HG03280 (cell line): ENCODE data around the gene PLEKHD1.
A peak's percentile ranks its signal among the peaks of the same experiment; 100 is the strongest.
"Not testable (repeated sequence)": the region's sequence is repeated elsewhere in the genome, so short reads cannot be mapped to it uniquely, and the experiment has no call there.

Source experiments
- ATAC-seq: cut with Tn5 transposase; IDR thresholded peaks from one replicate; pipeline ENCODE4 v1.9.1; 2021; ENCODE audit warnings: mild to moderate bottlenecking, moderate library complexity; ENCODE audit not compliant: unreplicated experiment

Gene PLEKHD1

GRCh38 chr14:69484444-69485314 is at the start of gene PLEKHD1:
PLEKHD1 (plus strand) TSS chr14:69484728; CDS start chr14:69484966, 238 bp downstream.
- no peak for ATAC-seq

GRCh38 chr14:69439521-69440270 is 44.8 kb upstream of the PLEKHD1 start:
- no peak for ATAC-seq

- peak; percentile 63 for ATAC-seq
These were observed 42.6 kb upstream of the PLEKHD1 start for GRCh38 chr14:69441948-69442347.

GRCh38 chr14:69443296-69443805 is 41.2 kb upstream of the PLEKHD1 start:
- ATAC-seq, result no peak

GRCh38 chr14:69449216-69449615 is 35.3 kb upstream of the PLEKHD1 start:
- ATAC-seq, result no peak

- ATAC-seq, result no peak
These were observed 32.6 kb upstream of the PLEKHD1 start for GRCh38 chr14:69451941-69452340.

GRCh38 chr14:69458350-69458749 is 26.2 kb upstream of the PLEKHD1 start:
- ATAC-seq, result no peak

GRCh38 chr14:69459122-69459521 is 25.4 kb upstream of the PLEKHD1 start:
- no peak for ATAC-seq

- peak; percentile 51 for ATAC-seq
These were observed 24.3 kb upstream of the PLEKHD1 start for GRCh38 chr14:69460093-69460701.

GRCh38 chr14:69464379-69464778 is 20.1 kb upstream of the PLEKHD1 start:
- ATAC-seq, result no peak

- ATAC-seq, result no peak
These were observed 19.7 kb upstream of the PLEKHD1 start for GRCh38 chr14:69464829-69465228.

- ATAC-seq, result no peak
These were observed 15.6 kb upstream of the PLEKHD1 start for GRCh38 chr14:69468949-69469348.

- ATAC-seq, result no peak
These were observed 13.1 kb upstream of the PLEKHD1 start for GRCh38 chr14:69471436-69471835.

- no peak for ATAC-seq
These were observed 12.6 kb upstream of the PLEKHD1 start for GRCh38 chr14:69471916-69472315.

GRCh38 chr14:69473260-69473659 is 11.3 kb upstream of the PLEKHD1 start:
- no peak for ATAC-seq

GRCh38 chr14:69473946-69474345 is 10.6 kb upstream of the PLEKHD1 start:
- ATAC-seq, result no peak

GRCh38 chr14:69475194-69475818 is 9.2 kb upstream of the PLEKHD1 start:
- no peak for ATAC-seq

- ATAC-seq, result not testable (repeated sequence)
These were observed 7.6 kb upstream of the PLEKHD1 start for GRCh38 chr14:69476824-69477450.

GRCh38 chr14:69478055-69478454 is 6.5 kb upstream of the PLEKHD1 start:
- not testable (repeated sequence) for ATAC-seq

- no peak for ATAC-seq
These were observed 4.8 kb upstream of the PLEKHD1 start for GRCh38 chr14:69479696-69480095.
